NCI-H1105 treated with DMSO at 0.1 percent for 48 hours (cell line): Measurements from ENCODE around the gene GRIK1.
"Not testable (repeated sequence)": the region's sequence is repeated elsewhere in the genome, so short reads cannot be mapped to it uniquely, and the experiment has no call there.

Experiments
- DNase-seq: peaks from one replicate; lab custom pipeline; 2025; lab: John Stamatoyannopoulos, UW

Gene GRIK1

GRCh38 chr21:29939924-29940275, at the start of gene GRIK1:
GRIK1 (minus strand) TSS chr21:29939996.
- no peak for DNase-seq

- no peak for DNase-seq
Observed at GRCh38 chr21:29987762-29988161, 48.0 kb upstream of the GRIK1 start.

DNA sequence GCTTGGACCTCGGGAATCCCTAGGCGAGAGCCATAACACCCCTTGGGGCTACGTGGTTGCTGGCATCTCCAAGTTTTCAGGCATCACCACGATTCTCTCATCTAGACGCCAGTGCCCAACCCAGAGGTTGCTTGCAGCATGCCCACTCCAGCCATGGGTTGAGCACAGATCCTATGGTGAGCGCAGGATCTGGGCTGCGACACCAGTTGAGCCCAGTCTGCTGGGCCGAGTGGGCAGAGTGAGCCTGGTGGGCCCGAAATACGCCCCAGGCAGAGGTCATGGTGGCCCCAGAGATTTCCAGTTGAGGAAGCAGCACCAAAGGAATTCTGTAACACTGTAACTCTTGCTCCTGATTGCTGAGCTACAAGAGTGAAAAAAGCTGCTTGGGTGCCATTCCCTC, 46.1 kb upstream of the GRIK1 start:
- DNase-seq: no peak

DNA sequence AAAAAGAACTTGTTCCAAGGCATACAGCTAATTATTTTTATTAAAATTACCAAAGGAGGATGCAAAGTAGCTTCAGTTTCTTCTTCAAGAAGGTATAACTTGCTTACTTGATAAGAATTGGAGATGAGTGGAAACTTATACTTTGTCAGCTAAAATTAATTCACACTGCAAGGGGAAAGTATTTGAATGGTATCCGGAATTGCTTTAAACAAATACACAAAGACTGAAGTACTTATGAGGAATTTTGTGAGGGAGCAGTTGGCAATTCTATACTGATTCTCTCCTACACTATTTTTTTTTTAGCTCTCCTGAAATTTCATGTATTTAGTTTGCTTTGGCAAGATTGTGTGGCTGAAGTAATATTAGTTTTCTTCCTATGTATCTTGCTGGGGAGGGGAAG, 39.2 kb upstream of the GRIK1 start:
- DNase-seq: no peak

DNA sequence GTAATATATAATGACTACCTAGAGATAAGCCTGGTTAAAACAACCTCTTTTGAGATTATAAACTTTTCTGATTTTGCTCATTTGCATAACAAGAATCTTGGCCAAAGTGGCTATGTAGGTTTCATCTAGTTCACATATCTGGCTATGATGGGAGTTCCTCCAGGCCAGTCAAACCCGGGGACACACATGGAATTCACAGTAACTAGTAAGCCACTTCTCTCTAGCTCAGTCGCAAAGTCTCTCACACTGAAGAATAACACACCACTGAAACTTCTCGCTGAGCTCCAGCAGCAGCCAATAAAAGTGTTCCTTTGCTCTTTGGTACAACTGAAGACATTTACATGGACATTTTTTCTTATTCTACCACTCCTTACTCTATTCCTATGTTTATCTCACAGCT, 36.0 kb upstream of the GRIK1 start:
- DNase-seq: no peak

DNA sequence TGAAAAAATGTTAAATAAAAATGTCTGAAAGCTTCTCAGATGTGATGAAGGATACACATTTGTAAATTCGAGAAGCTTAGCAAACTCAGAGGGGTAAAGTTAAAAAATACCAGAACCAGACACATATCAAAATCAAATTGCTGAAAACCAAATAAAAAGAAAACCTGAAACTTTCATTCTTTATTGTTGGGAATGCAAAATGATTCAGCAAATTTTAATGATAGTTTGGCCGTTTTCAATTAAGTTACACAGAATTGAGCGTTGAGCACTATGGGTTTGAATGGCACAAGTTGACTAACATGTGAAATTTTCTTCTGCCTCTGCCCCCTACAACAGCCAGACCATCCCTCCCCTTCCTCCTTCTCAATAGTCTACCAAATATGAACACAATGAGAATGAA, 33.5 kb upstream of the GRIK1 start:
- no peak for DNase-seq

DNA sequence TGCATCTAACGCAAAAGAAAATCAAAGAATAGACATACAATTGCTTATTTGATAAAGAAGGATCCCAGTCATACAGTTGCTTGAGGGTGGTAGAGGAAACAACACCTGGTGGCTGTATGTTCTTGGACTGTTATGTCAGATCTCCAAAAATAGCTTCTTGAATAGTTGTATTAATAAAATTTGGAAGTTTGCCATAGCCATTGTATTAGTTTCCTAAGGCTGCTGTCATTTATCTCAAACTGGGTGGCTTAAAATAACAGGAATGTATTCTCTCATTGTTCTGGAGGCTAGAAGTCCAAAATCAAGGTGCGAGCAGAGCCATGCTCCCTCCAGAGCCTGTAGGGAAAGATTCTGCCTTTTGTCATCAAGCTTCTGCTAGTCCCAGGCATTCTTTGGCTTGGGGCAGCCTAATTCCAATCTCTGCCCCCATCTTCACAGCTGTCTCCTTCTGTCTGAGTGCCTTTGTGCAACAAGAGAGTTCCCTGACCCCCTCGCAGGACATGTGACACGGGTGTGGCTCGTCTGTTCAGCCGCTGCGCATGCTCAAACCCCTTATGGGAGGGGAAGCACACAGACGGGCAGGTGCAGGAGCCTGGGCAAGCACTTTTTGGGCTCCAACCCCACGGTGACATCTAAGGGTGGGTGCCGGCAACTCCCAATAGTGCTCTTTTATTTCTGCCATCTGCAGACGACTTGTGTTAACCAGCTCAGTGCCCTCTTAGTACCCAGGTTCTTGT, 21.7 kb upstream of the GRIK1 start:
- DNase-seq: no peak

DNA sequence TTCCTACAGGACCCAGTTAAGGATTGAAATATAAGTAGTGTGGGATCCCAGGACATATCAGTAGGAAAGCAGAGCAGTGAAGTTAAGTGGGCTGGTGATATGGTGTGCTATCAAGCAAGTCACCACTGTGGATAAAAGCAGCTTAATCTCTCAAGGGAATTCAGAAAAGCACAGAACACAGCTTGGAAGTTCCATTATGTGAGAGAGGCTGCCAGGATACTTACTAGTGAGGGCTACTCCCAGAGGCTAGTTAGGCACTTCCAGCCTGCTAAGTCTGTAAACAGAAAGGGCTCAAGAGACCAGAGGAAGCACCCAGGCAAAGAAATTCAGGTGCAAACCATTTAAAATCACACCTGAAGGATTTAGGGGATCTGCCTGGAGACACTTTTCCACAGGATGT, 18.8 kb upstream of the GRIK1 start:
- DNase-seq: no peak

DNA sequence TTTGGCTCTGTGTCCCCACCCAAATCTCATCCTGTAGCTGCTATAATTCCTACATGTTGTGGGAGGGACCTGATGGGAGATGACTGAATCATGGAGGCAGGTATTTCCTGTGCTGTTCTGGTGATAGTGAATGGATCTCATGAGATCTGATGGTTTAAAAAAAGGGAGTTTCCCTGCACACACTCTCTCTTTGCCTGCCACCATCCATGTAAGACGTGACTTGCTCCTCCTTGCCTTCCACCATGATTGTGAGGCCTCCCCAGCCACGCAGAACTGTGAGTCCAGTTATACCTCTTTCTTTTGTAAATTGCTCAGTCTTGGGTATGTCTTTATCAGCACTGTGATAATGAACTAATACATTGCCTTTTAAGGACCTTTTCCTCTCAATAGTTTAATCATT, 18.2 kb upstream of the GRIK1 start:
- not testable (repeated sequence) for DNase-seq

- no peak for DNase-seq
Observed at GRCh38 chr21:29953690-29954089, 13.9 kb upstream of the GRIK1 start.

- DNase-seq: no peak
Observed at GRCh38 chr21:29953072-29953471, 13.3 kb upstream of the GRIK1 start.

DNA sequence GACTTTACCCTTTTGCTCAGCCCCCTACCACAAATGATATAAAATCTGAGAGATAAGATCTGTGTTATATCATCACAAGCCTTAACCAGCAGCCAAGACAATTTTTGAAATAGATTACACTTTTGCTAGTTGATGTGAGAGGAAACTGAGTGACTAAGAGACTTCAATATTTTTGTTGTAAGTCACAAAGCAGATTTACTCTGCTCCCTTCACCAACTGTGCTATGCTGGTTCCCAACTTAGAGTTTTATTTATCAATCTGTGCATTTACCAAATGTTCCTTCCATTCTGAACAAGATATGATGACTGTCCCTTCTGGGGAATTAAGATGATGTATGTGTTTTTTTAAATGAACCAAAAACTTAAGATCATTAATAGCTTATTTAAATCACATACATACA, 12.1 kb upstream of the GRIK1 start:
- DNase-seq: no peak

GRCh38 chr21:29949991-29950390, 10.2 kb upstream of the GRIK1 start:
- DNase-seq: no peak

GRCh38 chr21:29947119-29947518, 7.3 kb upstream of the GRIK1 start:
- DNase-seq: no peak

DNA sequence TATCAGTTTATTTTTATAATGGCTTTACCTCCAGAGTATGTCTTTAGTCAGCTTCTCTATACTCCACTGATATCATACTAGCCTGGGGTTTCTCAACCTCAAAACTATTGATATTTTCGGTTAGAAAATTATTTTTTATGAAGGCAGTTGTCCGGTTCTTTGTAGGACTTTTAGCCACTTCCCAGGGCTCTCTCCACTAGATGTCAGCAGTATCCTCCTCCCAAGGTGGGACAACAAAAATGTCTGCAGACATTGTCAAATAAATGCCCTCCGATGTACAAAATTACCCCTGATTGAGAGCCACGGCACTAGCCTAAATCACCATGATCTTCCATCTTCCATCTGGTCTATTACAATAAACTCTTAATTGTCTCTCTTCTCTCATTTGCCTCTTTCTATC, 4.1 kb upstream of the GRIK1 start:
- no peak for DNase-seq

GRCh38 chr21:29942034-29942433, 2.2 kb upstream of the GRIK1 start:
- no peak for DNase-seq

GRCh38 chr21:29940991-29941390, 1.2 kb upstream of the GRIK1 start:
- DNase-seq: no peak

DNA sequence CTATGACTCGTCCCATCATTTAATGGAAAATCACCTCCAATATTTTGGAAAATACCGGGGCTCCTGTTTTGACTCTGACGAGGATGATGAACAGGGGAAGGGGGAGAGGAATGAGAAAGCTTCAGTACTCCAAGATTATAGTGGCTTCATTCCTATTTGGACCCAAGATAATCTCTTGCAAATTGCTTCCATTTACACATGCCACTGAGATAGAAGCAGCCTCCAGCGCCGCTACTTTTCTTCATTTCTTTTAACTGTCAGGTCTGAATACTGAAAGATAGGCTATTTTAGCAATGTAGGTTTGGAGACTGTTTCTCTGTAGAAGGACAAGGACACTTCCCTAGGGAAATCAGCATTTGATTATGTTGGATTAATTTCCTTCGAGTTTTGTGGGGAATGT, 565 bp upstream of the GRIK1 start:
- DNase-seq: no peak

GRCh38 chr21:29939104-29939923, 482 bp downstream of the GRIK1 start:
- no peak for DNase-seq

- DNase-seq: no peak
Observed at GRCh38 chr21:29938776-29939103, 1.1 kb downstream of the GRIK1 start.

- DNase-seq: no peak
Observed at GRCh38 chr21:29933088-29933487, 6.7 kb downstream of the GRIK1 start.

DNA sequence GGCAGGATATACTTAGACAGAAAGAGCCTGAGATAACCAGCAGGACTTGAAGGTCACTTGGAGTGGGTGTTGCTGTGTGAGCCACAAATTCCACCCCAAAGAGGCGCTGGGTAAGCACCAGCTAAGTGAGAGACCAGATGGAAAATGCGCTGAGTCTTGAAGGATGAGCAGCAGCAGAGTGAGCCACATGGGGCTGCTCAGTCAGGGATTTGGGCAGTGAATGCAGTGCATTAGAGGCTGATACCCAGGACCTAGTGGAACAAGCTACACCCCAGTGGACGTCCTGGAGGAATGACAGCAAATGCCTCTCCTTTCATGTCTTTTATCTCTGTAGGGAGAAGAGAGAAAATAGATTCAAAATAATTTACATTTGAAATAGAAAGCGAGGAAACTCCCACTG, 11.3 kb downstream of the GRIK1 start:
- no peak for DNase-seq

DNA sequence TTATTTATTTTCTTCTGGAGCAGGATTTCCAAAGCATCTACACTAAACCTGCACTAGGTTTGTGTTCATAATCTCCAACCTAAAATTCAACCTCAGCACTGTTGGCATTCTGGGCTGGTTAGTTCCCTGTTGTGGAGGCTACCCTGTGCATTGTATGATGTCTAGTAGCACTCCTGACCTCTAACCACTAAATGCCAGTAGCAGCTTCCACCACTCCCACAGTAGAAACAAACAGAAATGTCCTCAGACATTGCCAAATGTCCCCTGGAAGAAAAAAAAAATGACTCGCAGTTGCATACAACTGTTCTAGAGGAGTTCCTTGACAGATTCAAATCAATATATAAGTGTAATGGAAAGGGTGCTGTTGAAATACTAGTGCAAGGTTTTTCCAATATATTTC, 18.9 kb downstream of the GRIK1 start:
- DNase-seq: no peak

DNA sequence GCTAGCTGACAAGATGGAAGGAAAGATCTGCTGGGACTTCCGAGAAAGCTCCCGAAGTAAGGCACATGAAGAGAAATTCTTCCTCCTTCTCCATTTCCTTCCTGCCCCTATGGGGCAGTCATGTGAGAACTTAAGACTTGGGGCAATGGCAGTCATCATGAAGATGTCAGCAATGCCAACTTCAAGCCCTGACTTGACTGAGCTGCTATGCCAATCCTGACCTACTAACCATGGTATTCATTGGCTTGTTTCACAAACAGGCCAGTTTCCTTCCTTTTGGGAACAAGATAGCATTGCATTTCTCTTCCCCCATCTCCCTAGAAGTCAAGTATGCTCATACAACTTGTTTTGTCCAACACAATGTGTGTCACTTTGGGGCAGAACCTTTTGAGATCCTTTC, 25.5 kb downstream of the GRIK1 start:
- DNase-seq: no peak
